Activated T-cell treated with anti-CD3 and anti-CD28 coated beads for 24 hours (primary cell): ENCODE results near the gene POLA2.

Experiments
- DNase-seq: peaks from one replicate; pipeline ENCODE4 v3.0.0-alpha.2; 2020; ENCODE audit warnings: low read depth

The POLA2 gene

DNA sequence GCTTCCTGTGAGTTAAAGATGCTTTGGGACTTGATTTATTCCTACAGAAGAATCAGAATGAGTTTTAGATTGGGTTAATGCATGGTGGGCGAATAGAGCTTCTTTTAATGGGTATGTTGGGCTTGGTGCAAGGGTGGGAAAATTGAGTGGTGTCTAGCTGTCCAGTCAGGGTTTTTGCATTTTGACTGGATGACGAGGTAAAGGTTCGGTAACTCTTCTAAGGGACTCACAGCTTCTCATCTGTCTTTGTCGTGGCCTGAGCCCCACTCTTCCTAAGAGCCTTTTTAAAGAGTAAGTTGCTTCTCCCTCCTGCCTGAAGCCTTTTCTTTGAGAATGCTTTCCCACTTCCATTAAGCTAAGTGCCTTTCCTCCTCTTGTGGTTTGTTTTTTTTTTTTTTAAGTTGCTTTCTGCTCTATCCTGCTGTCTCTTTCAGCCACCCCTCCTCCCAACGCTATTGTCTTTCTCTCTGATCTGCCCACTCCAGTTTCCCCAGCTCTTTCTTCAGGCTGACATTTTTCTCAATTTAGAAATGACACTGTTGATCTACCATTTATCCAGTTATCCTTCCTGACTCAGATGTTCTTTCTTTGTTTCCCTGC, 73.0 kb downstream of the POLA2 start:
- no peak for DNase-seq

DNA sequence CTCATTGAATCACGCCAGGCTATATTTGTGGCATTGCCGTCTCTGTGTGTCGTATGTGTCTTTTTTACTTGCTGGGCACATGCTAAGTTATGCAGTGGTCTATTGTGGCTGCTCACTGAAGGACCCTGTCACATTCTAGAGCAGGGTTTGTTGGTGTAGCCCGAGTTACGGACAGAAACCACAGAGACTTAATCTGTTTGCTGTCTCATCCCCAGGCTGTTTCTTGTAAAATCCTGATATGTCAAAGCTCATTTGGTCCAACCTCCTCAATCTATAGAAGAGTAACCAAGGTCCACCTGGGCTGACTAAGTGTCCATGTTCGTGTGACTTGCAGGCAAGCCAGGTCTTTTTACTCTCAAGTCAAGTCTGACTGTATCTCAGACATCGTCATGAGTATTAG, 76.9 kb downstream of the POLA2 start:
- no peak for DNase-seq

DNA sequence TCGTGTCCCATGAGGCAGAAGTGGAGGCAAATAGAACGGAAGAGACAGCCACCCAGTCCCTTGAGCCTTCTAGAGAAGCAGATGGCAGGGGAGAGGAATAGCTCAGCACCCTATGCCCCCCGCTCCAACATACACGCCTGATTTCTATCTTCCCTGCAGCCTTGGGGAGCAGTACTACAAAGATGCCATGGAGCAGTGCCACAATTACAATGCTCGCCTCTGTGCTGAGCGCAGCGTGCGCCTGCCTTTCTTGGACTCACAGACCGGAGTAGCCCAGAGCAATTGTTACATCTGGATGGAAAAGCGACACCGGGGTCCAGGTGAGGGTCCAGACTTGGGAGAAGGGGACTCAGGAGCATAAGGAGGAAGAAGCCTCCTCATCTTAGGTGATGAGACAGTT, 78.5 kb downstream of the POLA2 start:
- DNase-seq: no peak

DNA sequence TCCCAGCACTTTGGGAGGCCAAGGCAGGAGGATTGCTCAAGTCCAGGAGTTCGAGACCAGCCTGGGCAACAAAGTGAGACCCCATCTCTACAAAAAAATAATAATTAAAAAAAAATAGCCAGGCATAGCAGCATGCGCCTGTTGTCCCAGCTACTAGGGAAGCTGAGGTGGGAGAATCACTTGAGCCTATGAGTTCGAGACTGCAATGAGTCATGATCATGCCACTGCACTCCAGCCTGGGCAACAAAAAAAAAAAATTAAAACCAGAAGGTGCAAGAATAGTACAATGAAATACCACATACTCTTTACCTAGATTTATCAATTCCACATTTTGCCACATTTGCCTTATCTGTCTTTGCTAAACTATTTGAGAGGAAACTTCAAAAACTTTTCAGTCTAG, 80.1 kb downstream of the POLA2 start:
- no peak for DNase-seq
